Measurements from ENCODE around the gene LGR5. TPM values are rescaled to one million over a fixed set of nuclear protein-coding genes. Genes with fewer than 3 reads are reported as not detected.

The LGR5 gene
- total and polyA plus RNA-seq, 9 of the 15 experiments (the other 6 are each of a cell fraction or from before 2014, with no cell fraction given): not detected

DNA sequence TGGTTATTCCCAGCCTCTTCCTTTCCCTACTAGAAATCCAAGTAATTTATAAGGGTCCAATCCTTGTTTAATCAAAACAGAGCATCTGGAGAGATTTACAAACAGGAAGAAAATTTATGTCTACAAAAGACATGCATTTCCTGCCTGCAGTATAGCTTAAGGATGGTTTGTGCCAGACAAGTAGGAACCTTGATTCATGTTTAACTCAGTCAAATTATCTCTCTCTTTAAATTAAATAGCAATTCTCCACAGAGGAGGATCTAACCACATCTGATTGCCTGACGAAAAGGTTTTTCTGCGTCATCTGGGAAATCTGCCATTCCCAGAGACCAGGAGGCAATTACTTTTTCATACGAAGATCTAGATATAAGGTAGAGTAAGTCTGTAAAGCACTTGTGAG is 118.8 kb downstream of the LGR5 start:
- Histone ChIP-seq H3K9ac (ENCODE audit: insufficient read depth in 1 of 2, low read depth in 2 of 2, low read length in 2 of 2) (no peak overlapping the region), H3K79me2 (ENCODE audit: control insufficient read depth, insufficient read depth, low read length) (no peaks in the 10 kb centered on the region), H3K9me3 (replicated peaks; ENCODE audit: control insufficient read depth, insufficient read depth, low read depth, low read length) (no peaks in the 10 kb centered on the region), H2AFZ (ENCODE audit: low read depth, low read length) (no peak overlapping the region), H3K4me2 (ENCODE audit: insufficient read depth, low read length) (no peak overlapping the region), H3K4me3 (no peak overlapping the region), H3K36me3 (ENCODE audit: control insufficient read depth, insufficient read depth, low read length) (no peaks in the 10 kb centered on the region), H3K27me3 (ENCODE audit: control insufficient read depth in 2 of 2, insufficient read depth in 2 of 2, low read length in 2 of 2) (no peaks in the 10 kb centered on the region; a peak in 2 of 5 replicates), H3K9me1 (ENCODE audit: control insufficient read depth, insufficient read depth, low read length) (no peaks in the 10 kb centered on the region), H4K20me1 (replicated peaks; ENCODE audit: control insufficient read depth, insufficient read depth, low read length) (no peaks in the 10 kb centered on the region), H3K27ac (ENCODE audit: extremely low read depth, low read depth, low read length) (no peak overlapping the region), H3K4me1 (replicated peaks in 1 of 2; ENCODE audit: control insufficient read depth in 2 of 2, insufficient read depth in 2 of 2, low read length in 2 of 2) (no peaks in the 10 kb centered on the region)
- no TSS peak for BruUV-seq (replicated peaks)
- TF ChIP-seq, protein P1, sequence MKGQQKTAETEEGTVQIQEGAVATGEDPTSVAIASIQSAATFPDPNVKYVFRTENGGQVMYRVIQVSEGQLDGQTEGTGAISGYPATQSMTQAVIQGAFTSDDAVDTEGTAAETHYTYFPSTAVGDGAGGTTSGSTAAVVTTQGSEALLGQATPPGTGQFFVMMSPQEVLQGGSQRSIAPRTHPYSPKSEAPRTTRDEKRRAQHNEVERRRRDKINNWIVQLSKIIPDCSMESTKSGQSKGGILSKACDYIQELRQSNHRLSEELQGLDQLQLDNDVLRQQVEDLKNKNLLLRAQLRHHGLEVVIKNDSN (CRISPR knock-in tag; IDR thresholded peaks at IDR 0.05): no peak
- TF ChIP-seq, protein P2, sequence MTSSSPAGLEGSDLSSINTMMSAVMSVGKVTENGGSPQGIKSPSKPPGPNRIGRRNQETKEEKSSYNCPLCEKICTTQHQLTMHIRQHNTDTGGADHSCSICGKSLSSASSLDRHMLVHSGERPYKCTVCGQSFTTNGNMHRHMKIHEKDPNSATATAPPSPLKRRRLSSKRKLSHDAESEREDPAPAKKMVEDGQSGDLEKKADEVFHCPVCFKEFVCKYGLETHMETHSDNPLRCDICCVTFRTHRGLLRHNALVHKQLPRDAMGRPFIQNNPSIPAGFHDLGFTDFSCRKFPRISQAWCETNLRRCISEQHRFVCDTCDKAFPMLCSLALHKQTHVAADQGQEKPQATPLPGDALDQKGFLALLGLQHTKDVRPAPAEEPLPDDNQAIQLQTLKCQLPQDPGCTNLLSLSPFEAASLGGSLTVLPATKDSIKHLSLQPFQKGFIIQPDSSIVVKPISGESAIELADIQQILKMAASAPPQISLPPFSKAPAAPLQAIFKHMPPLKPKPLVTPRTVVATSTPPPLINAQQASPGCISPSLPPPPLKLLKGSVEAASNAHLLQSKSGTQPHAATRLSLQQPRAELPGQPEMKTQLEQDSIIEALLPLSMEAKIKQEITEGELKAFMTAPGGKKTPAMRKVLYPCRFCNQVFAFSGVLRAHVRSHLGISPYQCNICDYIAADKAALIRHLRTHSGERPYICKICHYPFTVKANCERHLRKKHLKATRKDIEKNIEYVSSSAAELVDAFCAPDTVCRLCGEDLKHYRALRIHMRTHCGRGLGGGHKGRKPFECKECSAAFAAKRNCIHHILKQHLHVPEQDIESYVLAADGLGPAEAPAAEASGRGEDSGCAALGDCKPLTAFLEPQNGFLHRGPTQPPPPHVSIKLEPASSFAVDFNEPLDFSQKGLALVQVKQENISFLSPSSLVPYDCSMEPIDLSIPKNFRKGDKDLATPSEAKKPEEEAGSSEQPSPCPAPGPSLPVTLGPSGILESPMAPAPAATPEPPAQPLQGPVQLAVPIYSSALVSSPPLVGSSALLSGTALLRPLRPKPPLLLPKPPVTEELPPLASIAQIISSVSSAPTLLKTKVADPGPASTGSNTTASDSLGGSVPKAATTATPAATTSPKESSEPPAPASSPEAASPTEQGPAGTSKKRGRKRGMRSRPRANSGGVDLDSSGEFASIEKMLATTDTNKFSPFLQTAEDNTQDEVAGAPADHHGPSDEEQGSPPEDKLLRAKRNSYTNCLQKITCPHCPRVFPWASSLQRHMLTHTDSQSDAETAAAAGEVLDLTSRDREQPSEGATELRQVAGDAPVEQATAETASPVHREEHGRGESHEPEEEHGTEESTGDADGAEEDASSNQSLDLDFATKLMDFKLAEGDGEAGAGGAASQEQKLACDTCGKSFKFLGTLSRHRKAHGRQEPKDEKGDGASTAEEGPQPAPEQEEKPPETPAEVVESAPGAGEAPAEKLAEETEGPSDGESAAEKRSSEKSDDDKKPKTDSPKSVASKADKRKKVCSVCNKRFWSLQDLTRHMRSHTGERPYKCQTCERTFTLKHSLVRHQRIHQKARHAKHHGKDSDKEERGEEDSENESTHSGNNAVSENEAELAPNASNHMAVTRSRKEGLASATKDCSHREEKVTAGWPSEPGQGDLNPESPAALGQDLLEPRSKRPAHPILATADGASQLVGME (CRISPR knock-in tag; IDR thresholded peaks at IDR 0.05): no peak
- no peak for TF ChIP-seq ZNF197 (CRISPR knock-in tag; IDR thresholded peaks at IDR 0.05; ENCODE audit: low read depth)
- no peak for TF ChIP-seq DDX20 (tag; IDR thresholded peaks at IDR 0.05; ENCODE audit: low read depth)
- TF ChIP-seq HLTF (IDR thresholded peaks at IDR 0.05): no peak
- TF ChIP-seq PTBP1 (IDR thresholded peaks at IDR 0.05; ENCODE audit: low read depth, low read length): no peak
- no peak for TF ChIP-seq ELF4 (CRISPR knock-in tag; IDR thresholded peaks at IDR 0.05)
- no peak for TF ChIP-seq ILK (tag; IDR thresholded peaks at IDR 0.05; ENCODE audit: borderline replicate concordance, low read depth)
- TF ChIP-seq MCM7 (IDR thresholded peaks at IDR 0.05): no peak
- TF ChIP-seq L3MBTL2 (IDR thresholded peaks at IDR 0.05): no peak
- no peak for TF ChIP-seq TAF9B (IDR thresholded peaks at IDR 0.05; ENCODE audit: partially characterized antibody)
- no peak for TF ChIP-seq C11orf30 (IDR thresholded peaks at IDR 0.05; ENCODE audit: low read depth)
- TF ChIP-seq, protein P3, sequence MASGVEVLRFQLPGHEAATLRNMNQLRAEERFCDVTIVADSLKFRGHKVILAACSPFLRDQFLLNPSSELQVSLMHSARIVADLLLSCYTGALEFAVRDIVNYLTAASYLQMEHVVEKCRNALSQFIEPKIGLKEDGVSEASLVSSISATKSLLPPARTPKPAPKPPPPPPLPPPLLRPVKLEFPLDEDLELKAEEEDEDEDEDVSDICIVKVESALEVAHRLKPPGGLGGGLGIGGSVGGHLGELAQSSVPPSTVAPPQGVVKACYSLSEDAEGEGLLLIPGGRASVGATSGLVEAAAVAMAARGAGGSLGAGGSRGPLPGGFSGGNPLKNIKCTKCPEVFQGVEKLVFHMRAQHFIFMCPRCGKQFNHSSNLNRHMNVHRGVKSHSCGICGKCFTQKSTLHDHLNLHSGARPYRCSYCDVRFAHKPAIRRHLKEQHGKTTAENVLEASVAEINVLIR (CRISPR knock-in tag; IDR thresholded peaks at IDR 0.05): no peak
- no peak for TF ChIP-seq MTA1 (IDR thresholded peaks at IDR 0.05; ENCODE audit: borderline replicate concordance)
- ChIA-PET POLR2A (interaction anchor here (0.6 kb wide), 1 partner anchor 1315 kb away, joined by 4 read pairs; no protein-coding TSS in a partner anchor), CTCF (ENCODE audit: low intra/inter-chr PET ratio) (interaction anchor here (0.7 kb wide), 1 partner anchor 30 kb away, joined by 3 read pairs; no protein-coding TSS in a partner anchor)
- ATAC-seq (no peak), DNase-seq (ENCODE audit: extremely low read depth in 1 of 4, low spot score in 3 of 4) (no peak), FAIRE-seq (no peak)
- 0% methylated on average over 3 of the region's 3 CpGs for WGBS (ENCODE audit: insufficient coverage, low coverage, missing lambda C conversion rate)
- intact Hi-C loops (cut with micrococcal nuclease): loop anchor here (10.0 kb wide), 1 partner anchor 824 kb away; no protein-coding TSS in a partner anchor
- in situ Hi-C loops (cut with MboI): no loop called here

Measured in K562 (cell line).